K562 (cell line): Measurements from ENCODE around the gene TK1. TPM values are rescaled to one million over a fixed set of nuclear protein-coding genes. Genes with fewer than 3 reads are reported as not detected.

Experiments
- BRCA1 ChIP-seq, 2 experiments: fragments of 450-650 bp in 1 of 2; sonication (generic) in 1 of 2; formaldehyde crosslinking in 1 of 2; IDR thresholded peaks; 2 replicates each; pipeline versions ENCODE4 v1.5.0 to v1.6.1; 2017 to 2020; ENCODE audit warnings: mild to moderate bottlenecking in 1 of 2, missing genetic modification reagents in 1 of 2
- BRD9 ChIP-seq: fragments of 450-650 bp; IDR thresholded peaks from 2 replicates; pipeline ENCODE4 v1.6.1; 2018; ENCODE audit warnings: low read depth; ENCODE audit not compliant: partially characterized antibody
- CCNT2 ChIP-seq: IDR thresholded peaks from 2 replicates; pipeline ENCODE4 v1.6.1; 2011; ENCODE audit warnings: borderline replicate concordance, low read depth, mild to moderate bottlenecking, moderate library complexity, mixed read lengths, low read length; ENCODE audit not compliant: insufficient read length; ENCODE audit errors: extremely low read depth
- IRF2 ChIP-seq: sonication (generic); formaldehyde crosslinking; IDR thresholded peaks from 2 replicates; pipeline ENCODE4 v1.8.1; 2022; ENCODE audit warnings: mild to moderate bottlenecking, missing genetic modification reagents
- L3MBTL2 ChIP-seq: fragments of 450-650 bp; IDR thresholded peaks from 2 replicates; pipeline ENCODE4 v1.6.1; 2016; ENCODE audit warnings: mild to moderate bottlenecking, moderate library complexity
- MAFG ChIP-seq: fragments of 450-650 bp; conservative IDR thresholded peaks from 2 replicates; pipeline ENCODE4 v1.6.1; 2016; ENCODE audit warnings: missing genetic modification characterization, missing compliant biosample characterization
- NCOA6 ChIP-seq: fragments of 450-650 bp; IDR thresholded peaks from 2 replicates; pipeline ENCODE4 v1.6.1; 2017; ENCODE audit warnings: mild to moderate bottlenecking
- PHF21A ChIP-seq: fragments of 450-650 bp; IDR thresholded peaks from 2 replicates; pipeline ENCODE4 v1.6.1; 2017; ENCODE audit warnings: low read depth, borderline replicate concordance
- PML ChIP-seq: IDR thresholded peaks from 2 replicates; pipeline ENCODE4 v1.6.1; 2012; ENCODE audit warnings: low read length, inconsistent platforms
- POLR2G ChIP-seq: fragments of 200-400 bp; formaldehyde crosslinking; IDR thresholded peaks from 2 replicates; pipeline ENCODE4 v1.6.1; 2017; ENCODE audit warnings: low read depth, mild to moderate bottlenecking, antibody characterized with exemption, low read length, moderate library complexity
- PURB ChIP-seq: sonication (generic); formaldehyde crosslinking; IDR thresholded peaks from 2 replicates; pipeline ENCODE4 v1.9.0; 2021; ENCODE audit warnings: low read depth, mild to moderate bottlenecking, missing genetic modification reagents
- SLC30A9 ChIP-seq: fragments of 250-450 bp; sonication (Bioruptor Pico); IDR thresholded peaks from 2 replicates; pipeline ENCODE4 v1.8.0; 2022; ENCODE audit warnings: mild to moderate bottlenecking, moderate library complexity
- WHSC1 ChIP-seq: IDR thresholded peaks from one replicate; pipeline ENCODE4 v1.6.1; 2012; ENCODE audit warnings: low read length, control low read depth, inconsistent platforms
- ZFPM2 ChIP-seq: fragments of 250-450 bp; sonication (Bioruptor Pico); IDR thresholded peaks from 2 replicates; pipeline ENCODE4 v1.5.1; 2022; ENCODE audit warnings: mild to moderate bottlenecking
- ZNF274 ChIP-seq: IDR thresholded peaks from 2 replicates; pipeline ENCODE4 v1.6.1; 2011; ENCODE audit warnings: low read depth, mild to moderate bottlenecking, low read length, moderate library complexity, borderline replicate concordance
- ZNF311 ChIP-seq: fragments of 250-450 bp; sonication (Bioruptor Pico); IDR thresholded peaks from 2 replicates; pipeline ENCODE4 v1.4.0; 2020; ENCODE audit warnings: mild to moderate bottlenecking, moderate library complexity
- ZNF512 ChIP-seq: IDR thresholded peaks from 2 replicates; pipeline ENCODE4 v1.6.1; 2016; ENCODE audit warnings: missing genetic modification characterization, missing compliant biosample characterization
- ZNF589 ChIP-seq: fragments of 200-800 bp; sonication (Bioruptor generic); IDR thresholded peaks from 2 replicates; pipeline ENCODE4 v1.6.1; 2016; ENCODE audit warnings: low read depth, missing genetic modification characterization, missing compliant biosample characterization
- ZSCAN32 ChIP-seq: fragments of 450-650 bp; formaldehyde crosslinking; IDR thresholded peaks from 2 replicates; pipeline ENCODE4 v1.4.0; 2020; ENCODE audit warnings: mild to moderate bottlenecking, moderate library complexity
- polyA plus RNA-seq, 8 experiments: library from polyadenylated mRNA; depleted of rRNA in 4 of 8; stranded (reverse) in 5 of 8; unstranded in 3 of 8; fragments of >200 nt; fragmentation: Nextera tagmentation in 2 of 8; fragmentation: Illumina TruSeq in 1 of 8; extraction: Ambion mirVana in 2 of 8; extraction: Trizol in 1 of 8; gene quantifications; 2 replicates each; pipeline versions ENCODE4 v1.2.1 to v1.2.3, GENCODE V29; 2011 to 2014; ENCODE audit warnings: inconsistent platforms in 1 of 8, missing spikeins in 1 of 8
- total RNA-seq, 7 experiments: library from RNA; depleted of rRNA in 6 of 7; stranded (reverse); fragments of >200 nt in 6 of 7; fragmentation: Illumina TruSeq in 2 of 7; extraction: Trizol in 2 of 7; gene quantifications; 2 replicates each; pipeline versions ENCODE4 v1.2.1 to v1.2.3, GENCODE V29; 2011 to 2021; ENCODE audit warnings: low replicate concordance in 1 of 7
- TF ChIP-seq, protein P1 (sequence below): fragments of 200-400 bp; formaldehyde crosslinking; IDR thresholded peaks from 2 replicates; pipeline ENCODE4 v1.6.1; 2017; ENCODE audit warnings: mild to moderate bottlenecking, low read depth, low read length, moderate library complexity
- TF ChIP-seq, protein P2 (sequence below): fragments of 200-800 bp; sonication (Bioruptor generic); IDR thresholded peaks from 2 replicates; pipeline ENCODE4 v1.6.1; 2017; ENCODE audit warnings: missing genetic modification characterization, missing compliant biosample characterization

Gene TK1
- total and polyA plus RNA-seq, 9 of the 15 experiments (the other 6 are each of a cell fraction or from before 2014, with no cell fraction given) = 8.4 to 280 (median 103) TPM

GRCh38 chr17:78186692-78187595 is at the start of gene TK1, which contains the start of gene AFMID (continued):
- TF ChIP-seq SLC30A9 (CRISPR knock-in tag) (no peak), NCOA6 (no peak), ZFPM2 (0 out of 2 replicates have a peak, but pooled peaks have one; percentile 22), BRD9 (peak; percentile 23), ZSCAN32 (CRISPR knock-in tag) (0 out of 2 replicates have a peak, but pooled peaks have one; percentile 14), PURB (CRISPR knock-in tag) (no peak), ZNF311 (CRISPR knock-in tag) (no peak), IRF2 (no peak), ZNF512 (tag) (no peak), PML (peak; percentile 86), ZNF274 (no peak), PHF21A (peak; percentile 87; the same call in 1 of the 2 replicates), BRCA1 (IDR thresholded peaks at IDR 0.05) (no peak), BRCA1 (CRISPR knock-in tag; IDR thresholded peaks at IDR 0.05) (no peak), ZNF589 (CRISPR knock-in tag) (no peak), MAFG (tag) (no peak), L3MBTL2 (peak; percentile 89), WHSC1 (no peak), CCNT2 (peak; percentile 91), POLR2G (peak; percentile 98)
- TF ChIP-seq, protein P1, sequence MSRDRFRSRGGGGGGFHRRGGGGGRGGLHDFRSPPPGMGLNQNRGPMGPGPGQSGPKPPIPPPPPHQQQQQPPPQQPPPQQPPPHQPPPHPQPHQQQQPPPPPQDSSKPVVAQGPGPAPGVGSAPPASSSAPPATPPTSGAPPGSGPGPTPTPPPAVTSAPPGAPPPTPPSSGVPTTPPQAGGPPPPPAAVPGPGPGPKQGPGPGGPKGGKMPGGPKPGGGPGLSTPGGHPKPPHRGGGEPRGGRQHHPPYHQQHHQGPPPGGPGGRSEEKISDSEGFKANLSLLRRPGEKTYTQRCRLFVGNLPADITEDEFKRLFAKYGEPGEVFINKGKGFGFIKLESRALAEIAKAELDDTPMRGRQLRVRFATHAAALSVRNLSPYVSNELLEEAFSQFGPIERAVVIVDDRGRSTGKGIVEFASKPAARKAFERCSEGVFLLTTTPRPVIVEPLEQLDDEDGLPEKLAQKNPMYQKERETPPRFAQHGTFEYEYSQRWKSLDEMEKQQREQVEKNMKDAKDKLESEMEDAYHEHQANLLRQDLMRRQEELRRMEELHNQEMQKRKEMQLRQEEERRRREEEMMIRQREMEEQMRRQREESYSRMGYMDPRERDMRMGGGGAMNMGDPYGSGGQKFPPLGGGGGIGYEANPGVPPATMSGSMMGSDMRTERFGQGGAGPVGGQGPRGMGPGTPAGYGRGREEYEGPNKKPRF = no peak
- TF ChIP-seq, protein P2, sequence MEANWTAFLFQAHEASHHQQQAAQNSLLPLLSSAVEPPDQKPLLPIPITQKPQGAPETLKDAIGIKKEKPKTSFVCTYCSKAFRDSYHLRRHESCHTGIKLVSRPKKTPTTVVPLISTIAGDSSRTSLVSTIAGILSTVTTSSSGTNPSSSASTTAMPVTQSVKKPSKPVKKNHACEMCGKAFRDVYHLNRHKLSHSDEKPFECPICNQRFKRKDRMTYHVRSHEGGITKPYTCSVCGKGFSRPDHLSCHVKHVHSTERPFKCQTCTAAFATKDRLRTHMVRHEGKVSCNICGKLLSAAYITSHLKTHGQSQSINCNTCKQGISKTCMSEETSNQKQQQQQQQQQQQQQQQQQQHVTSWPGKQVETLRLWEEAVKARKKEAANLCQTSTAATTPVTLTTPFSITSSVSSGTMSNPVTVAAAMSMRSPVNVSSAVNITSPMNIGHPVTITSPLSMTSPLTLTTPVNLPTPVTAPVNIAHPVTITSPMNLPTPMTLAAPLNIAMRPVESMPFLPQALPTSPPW (CRISPR knock-in tag) = peak; percentile 68
